Bronchial epithelial cell (primary cell): ENCODE results near the gene R3HCC1L. TPM values are rescaled to one million over a fixed set of nuclear protein-coding genes. Genes with fewer than 3 reads are reported as not detected.

Experiments used
- DNase-seq: peaks from one replicate; pipeline ENCODE4 v3.0.0-alpha.2; 2010; ENCODE audit warnings: low read depth
- FAIRE-seq: peaks from 2 replicates; lab custom pipeline; 2011; peaks lifted over from hg19 to GRCh38; lab: Jason Lieb, UNC
- H3K27me3 ChIP-seq: 2 replicates; pipeline ENCODE4 v1.5.1; 2011; ENCODE audit warnings: low read length; ENCODE audit not compliant: control insufficient read depth, insufficient read depth
- H3K36me3 ChIP-seq: 2 replicates; pipeline ENCODE4 v1.5.1; 2011; ENCODE audit warnings: low read length; ENCODE audit not compliant: control insufficient read depth, insufficient read depth
- H3K4me3 ChIP-seq: 2 replicates; pipeline ENCODE4 v1.5.1; 2011; ENCODE audit warnings: mild to moderate bottlenecking, low read depth, low read length, control low read depth
- CTCF ChIP-seq: IDR thresholded peaks from 2 replicates; pipeline ENCODE4 v1.5.1; 2011; ENCODE audit warnings: mild to moderate bottlenecking, moderate library complexity, low read length, control low read depth, inconsistent platforms; ENCODE audit not compliant: insufficient read depth, severe bottlenecking
- total RNA-seq: library from RNA; depleted of rRNA; stranded (reverse); fragments of >200 nt; gene quantifications from 2 replicates; pipeline ENCODE4 v1.2.1, GENCODE V29; 2014

The R3HCC1L gene
- total RNA-seq, 1 donor from 2014 or later, result 13.7 TPM

- DNase-seq, result no peak
- H3K36me3 ChIP-seq, result peaks cover 4% of the 10 kb centered on the region
- no peak overlapping the region for H3K4me3 ChIP-seq
- TF ChIP-seq CTCF, result no peak
- no peaks in the 10 kb centered on the region for H3K27me3 ChIP-seq
- FAIRE-seq, result no peak
These were observed 29.5 kb downstream of the R3HCC1L start for GRCh38 chr10:98163941-98164340.

- no peak for TF ChIP-seq CTCF
- Histone ChIP-seq H3K36me3 (peaks cover 4% of the 10 kb centered on the region), H3K27me3 (no peaks in the 10 kb centered on the region), H3K4me3 (no peak overlapping the region)
- FAIRE-seq (no peak), DNase-seq (no peak)
These were observed 32.7 kb downstream of the R3HCC1L start for GRCh38 chr10:98167191-98167590.

- FAIRE-seq (no peak), DNase-seq (no peak)
- no peak overlapping the region for H3K4me3 ChIP-seq
- no peaks in the 10 kb centered on the region for H3K27me3 ChIP-seq
- no peak for TF ChIP-seq CTCF
- peaks cover 5% of the 10 kb centered on the region for H3K36me3 ChIP-seq
These were observed 33.7 kb downstream of the R3HCC1L start for GRCh38 chr10:98168147-98168546.

- Histone ChIP-seq H3K27me3 (no peaks in the 10 kb centered on the region), H3K36me3 (peaks cover 7% of the 10 kb centered on the region), H3K4me3 (no peak overlapping the region)
- no peak for TF ChIP-seq CTCF
- DNase-seq (no peak), FAIRE-seq (no peak)
These were observed 34.3 kb downstream of the R3HCC1L start for GRCh38 chr10:98168766-98169165.

- no peak for FAIRE-seq
- no peaks in the 10 kb centered on the region for H3K27me3 ChIP-seq
- H3K36me3 ChIP-seq, result peaks cover 7% of the 10 kb centered on the region
- no peak overlapping the region for H3K4me3 ChIP-seq
- TF ChIP-seq CTCF, result no peak
- no peak for DNase-seq
These were observed 34.9 kb downstream of the R3HCC1L start for GRCh38 chr10:98169379-98169778.
